Esophagus (tissue), 2 donors: ENCODE results near the gene CD164L2. TPM values are rescaled to one million over a fixed set of nuclear protein-coding genes. Genes with fewer than 3 reads are reported as not detected.

Source experiments
- H3K27ac ChIP-seq, 2 donors: one replicate each; pipeline ENCODE4 v1.5.1; 2013; ENCODE audit warnings: low read depth in 2 of 2, mild to moderate bottlenecking in 2 of 2, inconsistent platforms in 1 of 2, low read length in 1 of 2, moderate library complexity in 1 of 2
- H3K27me3 ChIP-seq, 2 donors: one replicate each; pipeline ENCODE4 v1.6.1; 2013; ENCODE audit warnings: low read length in 2 of 2, control low read depth in 1 of 2, mild to moderate bottlenecking in 1 of 2; ENCODE audit not compliant: insufficient read depth in 2 of 2, control insufficient read depth in 1 of 2
- H3K36me3 ChIP-seq, 2 donors: one replicate each; pipeline ENCODE4 v1.6.1; 2013; ENCODE audit warnings: low read length in 1 of 2; ENCODE audit not compliant: control insufficient read depth in 2 of 2, insufficient read depth in 2 of 2
- H3K4me1 ChIP-seq, 2 donors: one replicate each; pipeline ENCODE4 v1.6.1; 2013; ENCODE audit warnings: low read length in 1 of 2; ENCODE audit not compliant: control insufficient read depth in 2 of 2, insufficient read depth in 2 of 2
- H3K4me3 ChIP-seq, 2 donors: one replicate each; pipeline ENCODE4 v1.5.1; 2013; ENCODE audit warnings: low read length in 2 of 2, mild to moderate bottlenecking in 2 of 2, low read depth in 1 of 2, moderate library complexity in 1 of 2
- H3K9me3 ChIP-seq, 2 donors: one replicate each; pipeline ENCODE4 v1.6.1; 2013; ENCODE audit warnings: mild to moderate bottlenecking in 2 of 2, low read depth in 1 of 2, low read length in 1 of 2, moderate library complexity in 1 of 2; ENCODE audit not compliant: control insufficient read depth in 2 of 2, insufficient read depth in 1 of 2
- WGBS, 2 donors: extraction: QIAGEN DNeasy Blood & Tissue Kit; methylation state at CpG; one replicate each; pipeline ENCODE4 v1.1.7; 2013; 5-methylcytosine and 5-hydroxymethylcytosine counted together
- polyA plus RNA-seq, 2 donors: library from polyadenylated mRNA; stranded (reverse); fragments of 200-250 nt; gene quantifications; one replicate each; pipeline ENCODE4 v1.2.3, GENCODE V29; 2013
- donor health status: healthy with polysubstance abuse.
- donor health status: Bipolar disorder and iron deficiency.

The CD164L2 gene
- polyA plus RNA-seq, 2 donors, result 10.5 to 14.5 TPM

DNA sequence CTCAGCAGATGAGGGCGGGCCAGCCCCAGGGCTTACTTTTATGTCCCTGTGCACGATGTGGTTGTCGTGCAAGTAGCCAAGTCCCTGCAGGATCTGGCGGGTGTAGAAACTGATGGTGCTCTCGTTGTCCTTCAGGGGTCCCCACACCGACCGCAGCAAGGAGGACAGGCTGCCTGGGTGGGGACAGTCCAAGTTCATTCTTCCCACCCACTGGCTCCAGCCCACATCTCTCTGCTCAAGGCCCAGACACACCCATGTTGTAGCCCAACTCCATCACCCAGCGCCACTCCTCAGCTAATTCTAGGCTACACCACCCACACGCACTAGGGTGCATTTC is 23.3 kb downstream of the CD164L2 start:
- Histone ChIP-seq H3K9me3 (no peaks in the 10 kb centered on the region), H3K4me3 (no peak overlapping the region), H3K27ac (no peak overlapping the region), H3K27me3 (no peaks in the 10 kb centered on the region), H3K4me1 (peaks cover 6 to 17% of the 10 kb centered on the region in 2 donors), H3K36me3 (peaks cover 28 to 81% of the 10 kb centered on the region in 2 donors)
- 56 to 63% methylated on average over 9 of the region's 9 CpGs for WGBS, 2 donors

- Histone ChIP-seq H3K9me3 (no peaks in the 10 kb centered on the region), H3K27me3 (no peaks in the 10 kb centered on the region), H3K36me3 (peaks cover 28 to 75% of the 10 kb centered on the region in 2 donors), H3K27ac (no peak overlapping the region), H3K4me1 (peaks cover 3 to 14% of the 10 kb centered on the region in 2 donors), H3K4me3 (no peak overlapping the region)
- 94 to 98% methylated on average over 5 of the region's 5 CpGs for WGBS, 2 donors
These were observed 24.2 kb downstream of the CD164L2 start for GRCh38 chr1:27358928-27359313.

- no peaks in the 10 kb centered on the region for H3K9me3 ChIP-seq
- H3K4me1 ChIP-seq, result peaks cover 3 to 14% of the 10 kb centered on the region in 2 donors
- H3K4me3 ChIP-seq, result no peak overlapping the region
- peak overlapping the region in 1 of 2 donors; percentile 22 for H3K27ac ChIP-seq
- H3K36me3 ChIP-seq, result peaks cover 28 to 73% of the 10 kb centered on the region in 2 donors
- H3K27me3 ChIP-seq, result no peaks in the 10 kb centered on the region
- WGBS, 2 donors, result 91 to 92% methylated on average over 21 of the region's 21 CpGs
These were observed 24.9 kb downstream of the CD164L2 start for GRCh38 chr1:27358038-27358927.

DNA sequence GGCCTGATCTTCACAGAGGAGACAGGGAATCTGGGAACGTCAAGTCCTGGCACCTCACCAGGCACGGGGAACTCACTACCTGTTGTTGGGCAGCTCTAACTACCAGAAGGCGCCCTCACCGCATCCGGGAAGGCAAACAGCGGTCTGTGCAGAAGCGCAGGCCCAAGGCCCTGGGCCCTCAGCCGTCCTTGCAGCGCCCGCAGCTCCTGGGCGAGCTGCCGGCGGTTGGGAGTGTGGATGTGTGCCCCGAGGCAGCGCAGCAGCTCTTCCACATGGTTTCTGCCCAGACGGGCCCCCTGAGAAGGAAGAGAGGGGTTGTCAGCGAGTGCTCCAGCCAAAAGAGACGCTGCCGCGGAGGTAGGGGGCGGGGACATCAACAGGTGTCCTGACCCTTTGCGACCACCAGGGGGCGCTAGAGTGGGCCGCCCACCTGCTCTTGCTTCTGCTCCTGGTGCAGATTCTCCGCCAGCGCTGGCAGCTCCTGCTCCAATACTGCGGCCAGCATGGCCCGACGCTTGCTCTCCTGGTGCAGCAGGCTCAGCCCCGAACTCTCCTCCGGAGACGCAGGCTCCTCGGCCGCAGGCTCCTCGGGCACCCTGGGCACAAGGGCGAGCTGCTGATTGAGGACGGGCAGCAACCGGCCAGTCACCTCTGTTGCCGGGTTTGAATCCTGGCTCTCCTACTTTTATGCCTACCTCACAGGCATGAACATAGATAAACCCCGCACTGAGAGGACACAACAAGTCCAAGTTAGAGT is 25.7 kb downstream of the CD164L2 start:
- WGBS, 2 donors, result 24 to 25% methylated on average over 37 to 40 of the region's 40 CpGs
- no peaks in the 10 kb centered on the region for H3K9me3 ChIP-seq
- H3K27ac ChIP-seq, result peak overlapping the region; percentile 53 to 71
- H3K4me1 ChIP-seq, result peaks cover 3 to 14% of the 10 kb centered on the region in 2 donors
- H3K4me3 ChIP-seq, result peak overlapping the region in 1 of 2 donors; percentile 28
- no peaks in the 10 kb centered on the region for H3K27me3 ChIP-seq
- peaks cover 25 to 68% of the 10 kb centered on the region in 2 donors for H3K36me3 ChIP-seq

DNA sequence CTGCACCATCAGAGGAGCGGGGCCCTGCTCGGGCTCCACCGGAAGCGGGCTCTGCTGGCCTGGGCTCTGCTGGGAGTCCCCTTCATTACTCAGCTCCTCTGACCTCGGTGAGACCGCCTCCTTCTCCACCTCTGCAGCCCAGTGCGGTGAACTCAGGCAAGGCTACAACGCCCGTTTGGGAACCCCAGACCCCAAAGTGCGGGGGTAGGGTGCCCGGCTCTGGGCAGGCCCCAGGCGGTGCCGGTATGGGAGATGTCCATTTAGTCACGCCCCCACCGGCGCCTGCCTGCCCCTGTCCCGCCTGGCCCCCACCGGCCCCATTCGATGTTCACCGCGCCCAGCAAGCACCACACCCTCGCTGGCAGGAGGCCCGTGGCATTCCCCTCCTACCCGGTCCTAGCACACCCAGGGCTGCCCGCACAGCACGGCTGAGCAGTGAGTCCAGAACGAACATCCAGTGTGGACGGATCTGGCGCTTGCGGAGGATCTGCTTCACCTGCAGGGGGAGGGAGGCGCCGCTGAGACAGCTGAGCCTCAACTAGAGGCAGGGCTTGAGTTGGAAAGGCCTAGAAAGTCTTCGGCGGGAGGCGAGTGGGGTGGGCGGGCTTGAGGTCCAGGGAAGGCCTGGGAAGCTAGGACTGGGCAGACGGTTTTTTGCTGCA is 26.4 kb downstream of the CD164L2 start:
- Histone ChIP-seq H3K9me3 (no peaks in the 10 kb centered on the region), H3K36me3 (peaks cover 20 to 61% of the 10 kb centered on the region in 2 donors), H3K27ac (peak overlapping the region; percentile 53 to 71), H3K4me1 (peaks cover 3 to 14% of the 10 kb centered on the region in 2 donors), H3K4me3 (no peak overlapping the region), H3K27me3 (no peaks in the 10 kb centered on the region)
- 48 to 51% methylated on average over 37 of the region's 37 CpGs for WGBS, 2 donors

GRCh38 chr1:27356277-27356618 is 26.9 kb downstream of the CD164L2 start:
- H3K4me3 ChIP-seq, result no peak overlapping the region
- H3K36me3 ChIP-seq, result peaks cover 17 to 56% of the 10 kb centered on the region in 2 donors
- no peaks in the 10 kb centered on the region for H3K27me3 ChIP-seq
- WGBS, 2 donors, result 80 to 81% methylated on average over 13 of the region's 13 CpGs
- no peaks in the 10 kb centered on the region for H3K9me3 ChIP-seq
- H3K27ac ChIP-seq, result peak overlapping the region; percentile 53 to 71
- H3K4me1 ChIP-seq, result peaks cover 3 to 15% of the 10 kb centered on the region in 2 donors

- peaks cover 15 to 54% of the 10 kb centered on the region in 2 donors for H3K36me3 ChIP-seq
These were observed 27.4 kb downstream of the CD164L2 start for GRCh38 chr1:27355683-27356082.

DNA sequence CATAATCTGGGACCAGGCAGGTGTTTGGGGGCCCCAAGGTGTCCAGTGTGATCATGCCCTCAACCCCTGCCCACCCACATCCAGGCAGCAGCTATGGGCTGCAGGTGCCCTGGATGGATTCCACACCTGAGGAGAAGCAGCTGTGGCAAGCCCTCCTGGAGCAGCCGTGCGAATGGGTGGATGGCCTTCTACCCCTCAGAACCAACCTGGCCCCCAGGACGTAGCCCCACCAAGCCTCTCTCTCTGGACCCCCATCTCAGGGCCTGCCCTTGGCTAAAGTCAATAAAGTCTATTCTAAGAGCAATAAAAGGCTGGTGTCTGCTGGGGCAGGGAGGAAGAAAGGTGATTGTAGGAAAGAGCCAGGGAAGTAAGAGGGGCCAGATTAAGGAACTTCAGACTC is 29.5 kb downstream of the CD164L2 start:
- peaks cover 8 to 53% of the 10 kb centered on the region in 2 donors for H3K36me3 ChIP-seq
- H3K27me3 ChIP-seq, result no peaks in the 10 kb centered on the region
- peaks cover 3 to 39% of the 10 kb centered on the region in 2 donors for H3K4me1 ChIP-seq
- no peak overlapping the region for H3K27ac ChIP-seq
- 80 to 91% methylated on average over 3 of the region's 3 CpGs for WGBS, 2 donors
- no peak overlapping the region for H3K4me3 ChIP-seq
- H3K9me3 ChIP-seq, result no peaks in the 10 kb centered on the region

More at GRCh38 chr1:27355683-27356082, 27.4 kb downstream of the CD164L2 start:
- peaks cover 3 to 20% of the 10 kb centered on the region in 2 donors for H3K4me1 ChIP-seq
- no peaks in the 10 kb centered on the region for H3K27me3 ChIP-seq
- WGBS, 2 donors, result 87 to 88% methylated on average over 5 of the region's 5 CpGs
- H3K4me3 ChIP-seq, result no peak overlapping the region
- no peaks in the 10 kb centered on the region for H3K9me3 ChIP-seq
- peak overlapping the region in 1 of 2 donors; percentile 34 for H3K27ac ChIP-seq

- peaks cover 4 to 48% of the 10 kb centered on the region in 2 donors for H3K36me3 ChIP-seq
- 79 to 80% methylated on average over 13 of the region's 13 CpGs for WGBS, 2 donors
- H3K4me3 ChIP-seq, result no peak overlapping the region
- no peaks in the 10 kb centered on the region for H3K27me3 ChIP-seq
- H3K27ac ChIP-seq, result no peak overlapping the region
- H3K9me3 ChIP-seq, result no peaks in the 10 kb centered on the region
- H3K4me1 ChIP-seq, result peaks cover 3 to 37% of the 10 kb centered on the region in 2 donors
These were observed 30.0 kb downstream of the CD164L2 start for GRCh38 chr1:27353166-27353565.
